GM23248 (cell line): Measurements from ENCODE around the gene XPO6.

Experiments
- EZH2 ChIP-seq: fragments of 200-600 bp; sonication (generic); IDR thresholded peaks from 2 replicates; pipeline ENCODE4 v1.6.1; 2018; ENCODE audit warnings: antibody characterized with exemption, mild to moderate bottlenecking; ENCODE audit not compliant: insufficient read depth, poor library complexity, severe bottlenecking
- EZH2phosphoT487 ChIP-seq: fragments of 200-600 bp; sonication (generic); IDR thresholded peaks from 2 replicates; pipeline ENCODE4 v1.6.1; 2018; ENCODE audit warnings: antibody characterized with exemption, moderate library complexity, mild to moderate bottlenecking, low read depth; ENCODE audit not compliant: insufficient read depth

DNA sequence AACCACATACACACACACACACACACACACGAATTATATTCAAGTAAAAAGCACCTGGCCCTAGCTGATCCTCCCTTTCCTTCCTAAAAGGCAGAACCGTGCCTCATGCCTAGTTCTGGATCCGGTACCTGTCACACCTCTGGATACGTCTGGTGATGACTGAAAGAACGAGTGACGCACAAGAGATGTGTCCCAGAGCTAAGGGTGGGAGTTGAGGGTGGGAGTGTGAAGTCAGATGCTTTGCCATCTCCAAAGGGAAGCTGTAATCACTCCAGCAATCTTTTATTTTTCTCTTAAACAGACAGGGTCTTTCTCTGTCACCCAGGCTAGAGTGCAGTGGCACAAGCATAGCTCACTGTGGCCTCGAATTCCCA lies 121.8 kb downstream of the XPO6 start:
- no peak for TF ChIP-seq EZH2
- no peak for TF ChIP-seq EZH2phosphoT487
